Coronary artery (tissue), 2 donors: ENCODE data around the gene P4HTM.

Source experiments
- DNase-seq: peaks from one replicate; pipeline ENCODE4 v3.0.0-alpha.2; 2017; ENCODE audit warnings: low spot score
- H3K27ac ChIP-seq, 2 donors: fragments of 200-600 bp; sonication (generic); one replicate each; pipeline ENCODE4 v1.5.1; 2016 to 2019
- H3K4me3 ChIP-seq: fragments of 200-600 bp; sonication (generic); 2 replicates; pipeline ENCODE4 v1.5.1; 2016; ENCODE audit warnings: mild to moderate bottlenecking, moderate library complexity
- TF ChIP-seq, protein P1 (sequence below): fragments of 200-600 bp; sonication (generic); IDR thresholded peaks from one replicate; pipeline ENCODE4 v1.5.1; 2019; ENCODE audit warnings: antibody characterized with exemption

The P4HTM gene

DNA sequence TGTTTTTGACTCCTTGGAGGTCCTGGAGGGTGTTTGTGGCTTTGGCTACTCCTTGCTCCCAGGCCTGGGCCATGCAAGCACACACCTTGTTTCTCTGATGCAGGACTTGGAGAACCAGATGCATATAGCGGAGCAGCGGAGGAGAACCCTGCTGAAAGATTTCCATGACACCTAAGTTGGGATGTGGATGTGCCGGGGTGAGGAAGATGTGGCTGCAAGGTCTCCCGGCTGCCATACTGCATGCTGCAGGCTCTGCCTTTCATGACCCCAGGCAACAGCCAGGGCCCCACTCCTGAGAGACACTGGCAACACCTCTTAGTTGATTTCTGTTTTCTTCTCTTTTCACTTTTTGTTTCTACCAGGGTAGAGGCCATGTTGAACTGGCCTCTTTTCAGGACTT is 6.9 kb upstream of the P4HTM start:
- TF ChIP-seq, protein P1, sequence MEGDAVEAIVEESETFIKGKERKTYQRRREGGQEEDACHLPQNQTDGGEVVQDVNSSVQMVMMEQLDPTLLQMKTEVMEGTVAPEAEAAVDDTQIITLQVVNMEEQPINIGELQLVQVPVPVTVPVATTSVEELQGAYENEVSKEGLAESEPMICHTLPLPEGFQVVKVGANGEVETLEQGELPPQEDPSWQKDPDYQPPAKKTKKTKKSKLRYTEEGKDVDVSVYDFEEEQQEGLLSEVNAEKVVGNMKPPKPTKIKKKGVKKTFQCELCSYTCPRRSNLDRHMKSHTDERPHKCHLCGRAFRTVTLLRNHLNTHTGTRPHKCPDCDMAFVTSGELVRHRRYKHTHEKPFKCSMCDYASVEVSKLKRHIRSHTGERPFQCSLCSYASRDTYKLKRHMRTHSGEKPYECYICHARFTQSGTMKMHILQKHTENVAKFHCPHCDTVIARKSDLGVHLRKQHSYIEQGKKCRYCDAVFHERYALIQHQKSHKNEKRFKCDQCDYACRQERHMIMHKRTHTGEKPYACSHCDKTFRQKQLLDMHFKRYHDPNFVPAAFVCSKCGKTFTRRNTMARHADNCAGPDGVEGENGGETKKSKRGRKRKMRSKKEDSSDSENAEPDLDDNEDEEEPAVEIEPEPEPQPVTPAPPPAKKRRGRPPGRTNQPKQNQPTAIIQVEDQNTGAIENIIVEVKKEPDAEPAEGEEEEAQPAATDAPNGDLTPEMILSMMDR = no peak

DNA sequence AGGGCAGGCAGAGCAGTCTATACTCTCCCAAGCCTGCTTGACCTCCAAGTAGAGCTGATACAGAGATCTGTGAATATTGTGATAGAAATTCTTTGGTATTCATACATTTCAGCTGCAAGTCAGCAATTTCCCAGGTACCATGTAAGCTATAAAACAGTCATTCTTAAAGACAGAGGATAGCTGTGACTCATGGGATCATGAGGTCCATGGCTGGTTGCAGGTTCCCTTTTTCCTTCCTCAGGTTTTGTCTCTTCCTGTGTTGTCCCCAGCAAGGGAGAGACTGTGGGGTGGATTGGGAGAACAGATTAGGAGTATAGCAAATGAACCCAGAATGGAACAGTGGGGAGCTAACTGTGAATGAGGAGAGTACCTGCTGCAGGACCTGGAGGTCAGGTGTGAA is 5.4 kb upstream of the P4HTM start:
- H3K27ac ChIP-seq = no peak overlapping the region
- DNase-seq = no peak
- TF ChIP-seq, protein P1 = no peak
- no peak overlapping the region for H3K4me3 ChIP-seq

More for the DNA sequence above, 6.9 kb upstream of the P4HTM start:
- no peak for DNase-seq
- no peak overlapping the region for H3K4me3 ChIP-seq
- no peak overlapping the region for H3K27ac ChIP-seq

DNA sequence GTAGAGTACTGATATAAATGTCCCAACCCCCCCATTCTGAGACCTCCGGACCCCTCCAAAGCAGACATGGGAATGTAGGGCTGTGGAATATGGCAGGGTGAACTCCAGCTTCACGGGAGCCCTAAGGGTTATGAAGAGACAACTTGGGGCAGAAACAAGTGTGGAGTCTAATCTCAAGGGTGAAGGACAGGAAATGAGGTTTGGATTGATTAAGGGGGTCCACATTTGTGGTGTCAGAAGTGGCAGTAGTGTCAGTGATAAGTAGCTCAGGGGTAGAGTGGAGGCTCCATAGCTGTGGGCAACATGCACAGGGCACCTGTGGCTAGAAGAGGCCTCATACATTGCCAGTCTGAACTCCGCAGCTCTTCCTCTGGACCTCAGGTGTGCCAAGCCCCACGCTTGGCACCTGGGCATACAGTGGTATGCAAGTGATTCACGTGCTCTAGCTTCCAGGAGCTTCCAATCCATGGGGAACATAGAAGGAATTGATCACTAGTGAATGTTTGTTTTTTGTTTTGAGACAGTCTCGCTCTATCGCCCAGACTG is 4.1 kb upstream of the P4HTM start:
- TF ChIP-seq, protein P1 = no peak
- no peak for DNase-seq
- no peak overlapping the region for H3K4me3 ChIP-seq
- H3K27ac ChIP-seq = no peak overlapping the region

DNA sequence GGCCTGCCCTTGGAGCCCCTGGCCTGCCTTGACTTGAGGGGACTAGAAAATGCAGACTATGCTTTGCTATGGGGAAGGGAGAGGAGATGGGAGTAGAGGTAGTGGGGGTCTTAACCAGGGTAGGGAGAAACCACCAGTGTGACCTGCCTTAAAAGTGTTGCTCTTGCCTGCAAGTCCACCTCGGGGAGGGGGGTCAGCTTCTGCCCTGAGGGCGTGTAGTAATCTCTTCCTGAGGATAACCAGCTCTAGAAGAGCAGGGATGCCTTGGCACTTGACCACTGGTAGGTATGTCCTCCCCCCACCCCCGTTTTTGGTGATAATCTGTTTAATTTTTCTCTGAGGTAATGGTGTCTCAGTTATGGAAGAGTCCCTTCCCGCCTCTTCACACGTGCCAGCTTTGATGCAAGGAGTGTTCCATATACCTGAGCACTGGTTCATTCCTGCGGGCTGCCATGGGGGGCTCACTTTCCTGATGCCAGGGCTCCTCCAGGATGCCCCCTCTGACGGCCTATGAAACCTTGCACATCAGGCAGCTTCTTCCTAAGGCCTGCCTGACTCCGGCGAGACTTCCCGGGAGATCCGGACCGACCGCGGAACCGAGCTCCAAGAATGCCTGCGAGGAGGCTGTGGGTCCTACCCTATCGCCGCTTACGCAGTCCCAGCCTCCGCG is 780 bp upstream of the P4HTM start:
- DNase-seq = no peak
- Histone ChIP-seq H3K27ac (peak overlapping the region; percentile 85 to 95), H3K4me3 (peak overlapping the region; percentile 80)
- TF ChIP-seq, protein P1 = peak; percentile 15

DNA sequence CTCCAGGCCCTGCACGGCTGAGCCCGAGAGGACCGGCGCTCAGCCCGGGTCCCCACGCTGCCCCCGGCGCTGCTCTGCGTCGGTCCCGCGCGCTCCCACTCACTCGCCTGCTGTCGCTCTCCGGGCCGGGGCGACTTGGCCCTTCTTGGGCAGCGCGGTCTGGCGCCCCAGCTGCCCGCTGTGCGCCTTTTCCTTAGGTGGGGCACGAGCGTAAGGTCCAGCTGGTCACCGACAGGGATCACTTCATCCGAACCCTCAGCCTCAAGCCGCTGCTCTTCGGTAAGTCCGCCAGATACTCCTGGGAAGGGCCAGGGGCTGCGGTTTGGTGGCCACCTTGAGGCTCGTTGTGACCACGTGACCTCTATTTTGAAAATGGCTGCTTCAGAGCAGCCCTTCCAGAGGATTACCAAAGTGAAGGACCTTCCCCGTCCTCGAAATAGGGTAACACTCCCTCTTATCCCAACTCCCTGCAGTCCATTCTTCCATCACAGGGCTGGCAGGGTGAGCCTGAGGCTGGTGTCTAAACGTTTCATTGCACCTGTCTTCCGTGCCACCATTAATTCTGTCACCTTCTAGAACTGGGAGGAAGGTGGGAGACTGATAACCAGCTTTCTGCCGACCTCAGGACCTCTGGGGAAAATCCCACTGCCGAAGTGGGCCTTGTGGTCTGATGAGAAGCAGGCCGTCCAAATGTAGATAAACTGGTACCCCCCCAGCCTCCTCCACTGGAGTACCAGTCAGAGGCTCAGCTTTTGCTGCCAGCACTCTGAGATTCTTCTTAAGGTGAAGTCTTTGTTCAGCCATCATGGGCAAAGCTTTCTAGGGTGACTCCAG is 812 bp downstream of the P4HTM start:
- Histone ChIP-seq H3K27ac (peak overlapping the region; percentile 85 to 95), H3K4me3 (peak overlapping the region; percentile 80)
- DNase-seq = no peak
- TF ChIP-seq, protein P1 = no peak

DNA sequence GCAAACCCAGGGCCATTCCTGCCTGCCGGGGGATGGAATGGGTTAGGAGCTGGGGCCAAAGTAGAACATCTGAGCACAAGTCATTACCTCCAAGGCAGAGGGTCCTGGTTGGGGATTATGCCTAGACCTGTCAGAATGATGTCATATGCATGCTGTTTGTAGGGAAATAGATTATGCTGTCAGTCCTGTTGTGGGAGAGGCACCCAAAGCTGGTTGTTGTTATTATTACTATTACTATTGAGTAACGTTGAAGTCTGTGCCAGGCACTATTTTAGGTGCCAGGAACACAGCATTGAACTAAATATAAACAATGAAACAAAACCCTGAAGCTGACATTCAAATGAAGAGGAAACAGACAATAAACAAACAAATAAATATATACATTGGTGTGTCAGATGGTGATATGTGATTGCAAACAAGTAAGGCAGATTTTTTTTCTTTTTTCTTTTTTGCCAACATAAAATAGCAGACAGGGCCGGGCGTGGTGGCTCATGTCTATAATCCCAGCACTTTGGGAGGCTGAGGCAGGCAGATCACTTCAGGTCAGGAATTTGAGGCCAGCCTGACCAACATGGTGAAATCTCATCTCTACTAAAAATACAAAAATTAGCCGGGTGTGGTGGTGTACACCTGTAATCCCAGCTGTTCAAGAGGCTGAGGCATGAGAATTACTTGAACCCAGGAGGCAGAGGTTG is 2.0 kb downstream of the P4HTM start:
- no peak for DNase-seq
- TF ChIP-seq, protein P1 = no peak
- H3K4me3 ChIP-seq = peak overlapping the region; percentile 80
- peak overlapping the region; percentile 85 to 95 for H3K27ac ChIP-seq
